Left lung (tissue), 10 donors: ENCODE data around the gene CAB39L. TPM values are rescaled to one million over a fixed set of nuclear protein-coding genes. Genes with fewer than 3 reads are reported as not detected.

Experiments
- ATAC-seq: fragments of 200-7000 bp; cut with Tn5 transposase; one replicate; pipeline ENCODE4 v1.9.1; 2020; ENCODE audit warnings: moderate library complexity
- DNase-seq, 4 donors: peaks; one replicate each; pipeline ENCODE4 v3.0.0-alpha.2; 2013 to 2020
- H3K27ac ChIP-seq, 2 donors: fragments of 200-600 bp; sonication (generic) in 1 of 2; one replicate each; pipeline versions ENCODE4 v1.5.0 to v1.8.0; 2020 to 2021
- H3K27me3 ChIP-seq, 2 donors: fragments of 200-600 bp; sonication (generic) in 1 of 2; one replicate each; pipeline versions ENCODE4 v1.5.0 to v1.8.0; 2020 to 2021
- H3K36me3 ChIP-seq, 2 donors: fragments of 200-600 bp; sonication (generic) in 1 of 2; one replicate each; pipeline versions ENCODE4 v1.5.0 to v1.8.0; 2020 to 2021
- H3K4me1 ChIP-seq, 2 donors: fragments of 200-600 bp; one replicate each; pipeline ENCODE4 v1.8.0; 2021
- H3K4me3 ChIP-seq, 2 donors: fragments of 200-600 bp; sonication (generic) in 1 of 2; one replicate each; pipeline versions ENCODE4 v1.5.0 to v1.8.0; 2020 to 2021; ENCODE audit warnings: mild to moderate bottlenecking in 1 of 2
- H3K9me3 ChIP-seq, 2 donors: fragments of 200-600 bp; sonication (generic) in 1 of 2; one replicate each; pipeline versions ENCODE4 v1.5.0 to v1.8.0; 2020 to 2021
- intact Hi-C, 2 donors: fragments of 100-400 bp; cut with DNase I; formaldehyde crosslinking; loops; one replicate each; pipeline versions ENCODE4 v1.11.2 to v1.14.2; 2022
- polyA plus RNA-seq, 6 donors: library from polyadenylated mRNA; unstranded; fragments of 120-200 nt; gene quantifications; one replicate each; pipeline ENCODE4 v1.2.1, GENCODE V29; 2013; ENCODE audit not compliant: insufficient read length in 6 of 6
- total RNA-seq, 2 donors: library from RNA; stranded (reverse); fragmentation: NEBNext Ultra II Directional; extraction: Animal tissue kit (Norgen Biotek cat#: 25700); gene quantifications; one replicate each; pipeline ENCODE4 v1.2.1, GENCODE V29; 2021
- TF ChIP-seq, protein P1 (sequence below), 2 donors: fragments of 200-600 bp; sonication (generic) in 1 of 2; IDR thresholded peaks; one replicate each; pipeline versions ENCODE4 v1.5.0 to v1.8.0; 2021; ENCODE audit warnings: antibody characterized with exemption in 2 of 2
- donor health status: DM: no; HTN: yes; CAD: no.
- donor health status: DM: no; HTN: no; CAD: no.

Gene CAB39L
- total and polyA plus RNA-seq, 8 donors = 8.6 to 12.8 (median 10.1) TPM

DNA sequence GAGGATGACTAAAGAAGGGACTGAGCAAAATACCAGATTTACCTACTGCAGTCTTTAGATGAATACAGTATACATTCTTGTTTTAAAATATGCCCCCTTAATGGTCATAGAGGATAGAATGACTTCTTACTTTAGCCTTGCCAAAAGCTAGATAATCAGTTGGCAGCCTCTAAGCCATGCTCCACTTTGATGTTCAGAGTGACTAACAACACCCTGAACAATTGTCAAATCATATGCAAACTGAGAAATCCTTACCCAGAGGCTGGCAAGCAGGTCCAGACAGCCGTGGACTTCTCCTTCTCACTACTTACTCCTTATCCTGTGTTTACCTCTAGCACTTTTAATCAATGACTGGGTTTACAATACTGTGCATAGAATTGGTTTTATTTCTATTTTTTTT is 28.3 kb upstream of the CAB39L start:
- ATAC-seq (no peak), DNase-seq (no peak)
- Histone ChIP-seq H3K4me1 (no peaks in the 10 kb centered on the region), H3K4me3 (no peak overlapping the region), H3K27me3 (no peaks in the 10 kb centered on the region), H3K9me3 (no peaks in the 10 kb centered on the region), H3K27ac (no peak overlapping the region), H3K36me3 (peaks cover 0 to 83% of the 10 kb centered on the region in 2 donors)
- intact Hi-C loops = no loop called here
- TF ChIP-seq, protein P1, sequence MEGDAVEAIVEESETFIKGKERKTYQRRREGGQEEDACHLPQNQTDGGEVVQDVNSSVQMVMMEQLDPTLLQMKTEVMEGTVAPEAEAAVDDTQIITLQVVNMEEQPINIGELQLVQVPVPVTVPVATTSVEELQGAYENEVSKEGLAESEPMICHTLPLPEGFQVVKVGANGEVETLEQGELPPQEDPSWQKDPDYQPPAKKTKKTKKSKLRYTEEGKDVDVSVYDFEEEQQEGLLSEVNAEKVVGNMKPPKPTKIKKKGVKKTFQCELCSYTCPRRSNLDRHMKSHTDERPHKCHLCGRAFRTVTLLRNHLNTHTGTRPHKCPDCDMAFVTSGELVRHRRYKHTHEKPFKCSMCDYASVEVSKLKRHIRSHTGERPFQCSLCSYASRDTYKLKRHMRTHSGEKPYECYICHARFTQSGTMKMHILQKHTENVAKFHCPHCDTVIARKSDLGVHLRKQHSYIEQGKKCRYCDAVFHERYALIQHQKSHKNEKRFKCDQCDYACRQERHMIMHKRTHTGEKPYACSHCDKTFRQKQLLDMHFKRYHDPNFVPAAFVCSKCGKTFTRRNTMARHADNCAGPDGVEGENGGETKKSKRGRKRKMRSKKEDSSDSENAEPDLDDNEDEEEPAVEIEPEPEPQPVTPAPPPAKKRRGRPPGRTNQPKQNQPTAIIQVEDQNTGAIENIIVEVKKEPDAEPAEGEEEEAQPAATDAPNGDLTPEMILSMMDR (IDR thresholded peaks at IDR 0.05) = no peak

DNA sequence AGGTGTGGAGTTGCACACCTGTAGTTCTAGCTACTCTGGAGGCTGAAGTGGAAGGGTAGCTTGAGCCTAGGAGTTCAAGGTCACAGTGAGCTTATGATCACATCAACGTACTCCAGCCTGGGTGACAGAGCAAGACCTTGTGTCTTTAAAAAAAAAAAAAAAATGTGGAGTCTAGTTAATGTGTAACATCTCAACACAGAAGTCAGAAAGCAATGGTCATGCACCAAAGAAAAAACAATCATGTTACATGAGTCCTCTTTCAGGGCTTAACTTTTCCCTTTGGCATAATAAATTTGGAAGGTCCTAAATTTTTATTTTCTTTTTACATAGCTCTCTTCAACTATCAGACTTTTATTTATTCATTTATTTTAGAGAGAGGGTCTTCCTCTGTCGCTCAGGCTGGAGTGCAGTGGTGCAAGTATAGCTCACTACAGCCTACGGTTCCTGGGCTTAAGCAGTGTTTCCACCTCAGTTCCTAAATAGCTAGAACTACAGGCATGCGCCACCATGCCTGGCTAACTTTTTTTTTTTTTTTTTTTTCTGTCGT is 22.5 kb upstream of the CAB39L start:
- no peak for DNase-seq
- H3K27me3 ChIP-seq = no peaks in the 10 kb centered on the region
- H3K36me3 ChIP-seq = peaks cover 0 to 84% of the 10 kb centered on the region in 2 donors
- ATAC-seq = no peak
- peaks cover 0 to 15% of the 10 kb centered on the region in 2 donors for H3K9me3 ChIP-seq
- no peak overlapping the region for H3K27ac ChIP-seq
- intact Hi-C loops = no loop called here
- no peaks in the 10 kb centered on the region for H3K4me1 ChIP-seq
- H3K4me3 ChIP-seq = no peak overlapping the region
- TF ChIP-seq, protein P1 (IDR thresholded peaks at IDR 0.05) = no peak

DNA sequence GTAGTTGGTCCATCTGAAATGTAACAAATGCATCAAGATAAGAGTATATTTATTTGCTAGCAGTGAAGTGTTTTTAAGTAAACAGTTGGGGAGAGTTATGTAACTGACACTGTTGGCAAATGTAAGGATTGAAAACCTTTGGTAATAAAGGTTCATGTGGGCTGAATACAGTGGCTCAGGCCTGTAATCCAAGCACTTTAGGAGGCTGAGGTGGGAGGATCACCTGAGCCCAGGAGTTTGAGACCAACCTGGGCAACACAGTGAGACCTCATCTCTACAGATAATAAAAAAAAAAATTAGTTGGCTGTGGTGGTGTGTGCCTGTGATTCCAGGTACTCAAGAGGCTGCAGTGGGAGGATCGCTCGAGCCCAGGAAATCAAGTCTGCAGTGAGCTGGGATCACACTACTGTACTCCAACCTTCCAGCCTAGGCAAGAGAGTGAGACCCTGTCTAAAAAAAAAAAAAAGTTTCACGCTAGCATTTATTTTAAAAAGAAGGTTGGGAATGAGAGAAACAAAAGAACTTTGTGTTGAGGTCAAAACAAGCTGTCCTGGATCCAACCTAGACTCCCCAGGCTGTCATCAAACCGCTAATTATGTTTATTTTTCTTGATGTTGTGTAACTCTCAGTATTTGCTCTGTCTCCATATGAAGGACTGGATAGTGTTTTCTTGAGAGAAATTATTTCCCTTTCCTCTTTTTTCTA is 20.9 kb upstream of the CAB39L start:
- peaks cover 0 to 80% of the 10 kb centered on the region in 2 donors for H3K36me3 ChIP-seq
- DNase-seq (no peak), ATAC-seq (peak; percentile 76)
- H3K4me1 ChIP-seq = no peaks in the 10 kb centered on the region
- intact Hi-C loops = no loop called here
- TF ChIP-seq, protein P1 (IDR thresholded peaks at IDR 0.05) = no peak
- H3K9me3 ChIP-seq = peaks cover 0 to 15% of the 10 kb centered on the region in 2 donors
- H3K4me3 ChIP-seq = no peak overlapping the region
- H3K27me3 ChIP-seq = no peaks in the 10 kb centered on the region
- no peak overlapping the region for H3K27ac ChIP-seq

DNA sequence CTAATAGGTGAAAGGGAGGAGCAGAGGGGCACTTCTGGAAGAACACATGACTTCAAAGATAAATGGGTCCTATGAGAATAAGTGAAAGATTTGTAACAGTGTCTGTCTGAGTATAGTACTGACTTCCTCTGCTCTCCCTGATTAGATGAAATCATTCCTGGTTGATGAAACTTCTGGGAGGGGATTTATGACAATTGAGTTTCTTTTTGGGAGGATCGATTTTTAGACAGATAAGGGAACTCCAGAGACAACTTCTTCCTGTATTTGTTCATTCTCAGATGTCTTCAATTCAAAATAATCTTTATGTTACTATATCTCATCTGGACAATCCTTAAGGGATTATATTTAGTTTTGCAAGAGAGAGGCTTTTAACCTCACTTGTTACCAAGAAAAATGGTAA is 20.2 kb upstream of the CAB39L start:
- intact Hi-C loops = no loop called here
- ATAC-seq (no peak), DNase-seq (no peak)
- H3K27me3 ChIP-seq = no peaks in the 10 kb centered on the region
- H3K9me3 ChIP-seq = peaks cover 0 to 15% of the 10 kb centered on the region in 2 donors
- no peaks in the 10 kb centered on the region for H3K4me1 ChIP-seq
- no peak overlapping the region for H3K27ac ChIP-seq
- TF ChIP-seq, protein P1 (IDR thresholded peaks at IDR 0.05) = no peak
- H3K36me3 ChIP-seq = peaks cover 0 to 73% of the 10 kb centered on the region in 2 donors
- H3K4me3 ChIP-seq = no peak overlapping the region

DNA sequence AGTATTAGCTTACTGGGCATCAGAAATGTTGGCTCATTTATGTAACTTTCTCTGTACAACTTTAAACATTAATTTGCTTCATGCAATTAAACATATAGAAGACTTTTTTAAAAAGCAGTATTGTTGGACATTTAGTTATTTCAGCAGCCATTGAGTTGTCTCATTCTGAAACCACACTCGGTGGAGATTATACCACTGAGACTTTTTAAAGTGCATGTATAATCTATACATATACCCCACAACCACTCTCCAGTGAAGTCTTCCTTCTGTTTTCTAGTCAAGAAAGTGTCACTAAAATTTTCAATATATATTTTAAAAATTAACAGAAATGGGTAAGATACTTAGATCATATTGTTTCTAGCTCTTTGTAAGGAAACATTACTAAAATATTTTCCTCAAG is 15.7 kb upstream of the CAB39L start:
- DNase-seq (no peak), ATAC-seq (no peak)
- peaks cover 0 to 4% of the 10 kb centered on the region in 2 donors for H3K4me1 ChIP-seq
- no peak overlapping the region for H3K4me3 ChIP-seq
- intact Hi-C loops = no loop called here
- H3K27me3 ChIP-seq = no peaks in the 10 kb centered on the region
- H3K9me3 ChIP-seq = peaks cover 0 to 15% of the 10 kb centered on the region in 2 donors
- TF ChIP-seq, protein P1 (IDR thresholded peaks at IDR 0.05) = no peak
- peaks cover 0 to 44% of the 10 kb centered on the region in 2 donors for H3K36me3 ChIP-seq
- H3K27ac ChIP-seq = no peak overlapping the region
